Measurements from ENCODE around the gene SLC30A1.
"Not testable (repeated sequence)": the region's sequence is repeated elsewhere in the genome, so short reads cannot be mapped to it uniquely, and the experiment has no call there.

Gene SLC30A1, protein sequence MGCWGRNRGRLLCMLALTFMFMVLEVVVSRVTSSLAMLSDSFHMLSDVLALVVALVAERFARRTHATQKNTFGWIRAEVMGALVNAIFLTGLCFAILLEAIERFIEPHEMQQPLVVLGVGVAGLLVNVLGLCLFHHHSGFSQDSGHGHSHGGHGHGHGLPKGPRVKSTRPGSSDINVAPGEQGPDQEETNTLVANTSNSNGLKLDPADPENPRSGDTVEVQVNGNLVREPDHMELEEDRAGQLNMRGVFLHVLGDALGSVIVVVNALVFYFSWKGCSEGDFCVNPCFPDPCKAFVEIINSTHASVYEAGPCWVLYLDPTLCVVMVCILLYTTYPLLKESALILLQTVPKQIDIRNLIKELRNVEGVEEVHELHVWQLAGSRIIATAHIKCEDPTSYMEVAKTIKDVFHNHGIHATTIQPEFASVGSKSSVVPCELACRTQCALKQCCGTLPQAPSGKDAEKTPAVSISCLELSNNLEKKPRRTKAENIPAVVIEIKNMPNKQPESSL

DNA sequence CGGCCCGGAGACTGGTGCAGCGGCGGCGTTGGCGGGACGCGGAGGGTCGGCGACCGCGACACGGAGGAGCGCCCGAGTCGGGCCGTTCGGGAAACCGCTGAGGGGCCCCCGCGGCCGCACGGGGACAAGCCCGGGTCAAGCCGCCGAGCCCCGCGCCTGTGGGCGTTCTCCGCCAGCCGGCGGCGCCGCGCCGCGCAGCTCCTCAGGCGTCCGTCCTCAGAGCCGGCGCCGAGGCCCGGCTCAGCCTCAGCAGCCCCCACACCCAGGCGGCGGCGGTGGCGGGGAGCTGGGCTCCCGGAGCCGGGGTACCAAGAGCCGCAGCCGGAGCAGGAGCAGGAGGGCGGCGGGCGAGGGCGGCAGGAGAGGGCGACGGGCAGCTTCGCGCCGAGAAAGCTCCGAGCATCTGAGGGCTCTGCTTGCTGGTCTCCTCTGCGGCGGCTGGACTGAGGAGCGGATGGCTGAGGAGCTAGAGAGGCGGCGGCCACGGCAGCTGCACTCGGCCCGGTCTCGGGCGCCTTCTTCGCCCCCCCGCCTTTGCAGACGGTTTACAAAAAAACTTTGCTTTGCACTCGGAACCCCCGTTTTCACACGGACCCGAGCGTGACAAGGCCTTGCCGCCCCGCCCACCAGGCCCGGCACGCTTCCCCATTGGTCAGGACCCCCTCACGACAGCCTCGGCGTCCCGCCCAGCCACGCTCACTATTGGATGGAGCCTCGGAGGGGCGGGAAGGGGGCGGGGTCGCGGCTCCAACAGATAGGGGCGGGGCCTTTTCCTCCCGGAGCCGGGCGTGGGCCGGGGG, at the start of gene SLC30A1:
TSS of gene SLC30A1 (minus strand) at position 522 of the 800 bp plus-strand sequence. CDS start 549 bp downstream, outside the sequence.
- peak; percentile 99 for DNase-seq

DNA sequence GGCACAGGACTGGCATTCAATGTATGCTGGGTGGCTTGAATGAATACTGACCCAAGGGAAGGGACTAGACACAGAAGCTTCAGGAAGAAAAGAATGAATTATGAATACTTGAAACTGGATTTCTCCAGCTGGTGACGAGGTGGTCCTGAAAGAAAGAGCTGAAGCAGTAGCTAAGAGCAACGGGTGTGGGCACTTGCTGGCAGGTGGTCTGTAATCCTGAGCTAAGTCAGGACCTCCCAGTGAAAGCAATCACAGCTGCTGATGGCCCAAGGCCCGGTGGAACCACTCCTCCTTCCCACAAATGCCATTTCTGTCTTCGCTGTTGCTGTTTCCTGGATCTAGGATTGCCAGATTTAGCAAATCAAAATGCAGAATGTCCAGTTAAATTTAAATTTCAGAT, 49.5 kb upstream of the SLC30A1 start:
- no peak for DNase-seq

- DNase-seq, result no peak
Measured at GRCh38 chr1:211627259-211627658, 48.3 kb upstream of the SLC30A1 start.

DNA sequence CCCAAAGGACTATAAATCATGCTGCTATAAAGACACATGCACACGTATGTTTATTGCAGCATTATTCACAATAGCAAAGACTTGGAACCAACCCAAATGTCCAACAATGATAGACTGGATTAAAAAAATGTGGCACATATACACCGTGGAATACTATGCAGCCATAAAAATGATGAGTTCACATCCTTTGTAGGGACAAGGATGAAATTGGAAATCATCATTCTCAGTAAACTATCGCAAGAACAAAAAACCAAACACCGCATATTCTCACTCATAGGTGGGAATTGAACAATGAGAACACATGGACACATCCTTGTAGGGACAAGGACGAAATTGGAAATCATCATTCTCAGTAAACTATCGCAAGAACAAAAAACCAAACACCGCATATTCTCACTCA, 46.9 kb upstream of the SLC30A1 start:
- DNase-seq, result not testable (repeated sequence)

DNA sequence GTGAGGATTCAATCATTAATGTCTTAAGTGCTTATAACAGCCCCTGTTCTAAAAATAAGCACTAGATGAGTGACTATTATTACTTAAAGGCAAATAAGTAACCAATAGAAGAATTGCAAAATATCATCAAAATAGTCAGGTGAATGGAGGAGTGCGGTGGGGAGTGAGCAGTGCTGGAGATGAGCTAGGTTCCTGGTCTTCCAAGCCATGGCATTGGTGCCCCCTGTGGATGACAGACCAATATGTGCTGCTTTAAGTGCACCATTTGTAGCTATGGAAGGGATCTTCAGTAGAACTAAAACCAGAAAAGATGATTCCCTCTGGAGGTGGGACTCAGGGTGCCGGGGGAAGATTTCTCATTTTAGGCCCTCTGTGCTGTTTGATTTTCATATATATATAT, 46.1 kb upstream of the SLC30A1 start:
- DNase-seq, result peak; percentile 24

- DNase-seq, result no peak
Measured at GRCh38 chr1:211623515-211623914, 44.6 kb upstream of the SLC30A1 start.

- no peak for DNase-seq
Measured at GRCh38 chr1:211621447-211622198, 42.7 kb upstream of the SLC30A1 start.

- no peak for DNase-seq
Measured at GRCh38 chr1:211620097-211620496, 41.1 kb upstream of the SLC30A1 start.

DNA sequence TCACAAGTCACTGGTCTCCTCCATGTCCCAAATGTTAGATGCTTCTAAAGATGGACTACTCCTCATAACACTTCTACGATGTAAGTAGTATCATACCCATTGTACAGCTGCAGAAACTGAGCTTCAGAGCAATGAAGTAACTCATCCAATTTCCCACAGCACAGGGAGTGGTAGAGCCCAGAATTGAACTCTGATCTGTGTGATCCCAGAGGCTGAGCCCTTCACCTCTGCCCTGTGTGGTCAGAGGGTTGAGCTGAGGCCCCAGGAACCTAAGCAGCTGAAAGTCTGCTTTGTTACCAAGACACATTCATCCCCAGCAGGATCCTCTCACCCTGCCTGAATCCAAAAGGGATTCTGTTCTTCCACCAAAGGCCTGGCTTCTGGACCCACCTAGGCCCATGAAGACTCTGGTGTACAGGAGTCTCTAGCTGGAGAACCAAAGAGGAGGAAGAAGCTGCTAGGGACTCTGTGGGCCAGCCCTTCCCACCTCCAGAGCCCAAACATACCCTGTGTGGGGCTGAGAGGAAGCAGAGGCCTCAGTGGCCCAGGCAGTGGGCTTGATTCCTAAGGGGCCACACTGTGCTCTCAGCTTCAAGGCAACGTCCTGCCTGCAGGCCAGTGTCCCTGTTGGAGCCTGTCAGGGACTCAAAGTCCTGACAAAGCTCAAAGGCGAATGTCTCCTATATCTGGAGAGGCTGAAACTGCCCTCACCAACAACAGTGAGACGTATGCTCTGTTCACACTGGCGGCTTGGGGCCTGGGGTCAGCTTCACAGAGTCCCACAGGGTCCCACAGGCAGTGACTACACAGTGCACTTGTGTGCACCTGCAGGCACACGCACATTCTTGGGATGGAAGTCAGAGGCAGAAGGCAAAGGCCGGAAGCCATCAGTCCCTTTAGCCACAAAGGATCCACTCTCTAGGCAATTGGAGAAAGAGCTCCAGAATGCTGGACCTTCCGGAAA, 40.4 kb upstream of the SLC30A1 start:
- no peak for DNase-seq

- DNase-seq, result no peak
Measured at GRCh38 chr1:211616965-211617297, 38.0 kb upstream of the SLC30A1 start.

DNA sequence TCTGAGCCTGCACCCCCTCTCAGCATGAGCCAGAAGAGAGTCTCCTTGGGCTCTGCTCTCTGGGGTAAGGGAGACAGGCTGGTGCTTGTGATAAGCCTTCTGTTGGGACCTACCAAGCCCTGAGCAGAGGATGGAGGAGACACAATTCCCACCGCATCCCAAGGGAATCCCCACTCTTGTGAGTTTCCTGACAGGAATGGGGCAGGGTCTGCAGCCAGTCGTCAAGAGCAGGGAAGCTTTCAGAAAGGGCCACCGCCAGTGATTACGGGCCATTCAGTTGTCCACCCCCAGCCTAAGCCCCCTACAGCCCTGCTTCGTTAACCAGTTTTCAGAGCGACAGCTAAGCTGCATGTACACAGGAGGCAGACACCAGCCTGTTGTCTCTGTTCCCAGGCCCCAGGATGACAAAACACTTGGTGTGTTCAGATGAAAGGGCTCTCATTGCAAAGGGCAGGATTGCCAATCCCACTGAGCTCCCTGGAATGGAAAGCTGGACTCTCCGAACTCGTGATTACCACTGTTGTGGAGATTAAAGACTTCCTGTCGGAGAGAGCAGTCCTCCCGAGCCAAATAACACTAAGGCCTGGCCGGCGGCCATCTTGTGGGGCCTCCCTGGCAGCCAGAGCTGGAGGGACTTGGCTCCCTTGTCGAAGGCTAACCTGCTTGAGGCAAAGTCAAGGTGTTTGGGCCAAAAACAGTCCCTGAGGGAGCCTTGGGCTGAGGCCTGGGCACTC, 37.4 kb upstream of the SLC30A1 start:
- DNase-seq, result no peak

- DNase-seq, result no peak
Measured at GRCh38 chr1:211614615-211615014, 35.7 kb upstream of the SLC30A1 start.

- DNase-seq, result no peak
Measured at GRCh38 chr1:211613951-211614350, 35.0 kb upstream of the SLC30A1 start.

DNA sequence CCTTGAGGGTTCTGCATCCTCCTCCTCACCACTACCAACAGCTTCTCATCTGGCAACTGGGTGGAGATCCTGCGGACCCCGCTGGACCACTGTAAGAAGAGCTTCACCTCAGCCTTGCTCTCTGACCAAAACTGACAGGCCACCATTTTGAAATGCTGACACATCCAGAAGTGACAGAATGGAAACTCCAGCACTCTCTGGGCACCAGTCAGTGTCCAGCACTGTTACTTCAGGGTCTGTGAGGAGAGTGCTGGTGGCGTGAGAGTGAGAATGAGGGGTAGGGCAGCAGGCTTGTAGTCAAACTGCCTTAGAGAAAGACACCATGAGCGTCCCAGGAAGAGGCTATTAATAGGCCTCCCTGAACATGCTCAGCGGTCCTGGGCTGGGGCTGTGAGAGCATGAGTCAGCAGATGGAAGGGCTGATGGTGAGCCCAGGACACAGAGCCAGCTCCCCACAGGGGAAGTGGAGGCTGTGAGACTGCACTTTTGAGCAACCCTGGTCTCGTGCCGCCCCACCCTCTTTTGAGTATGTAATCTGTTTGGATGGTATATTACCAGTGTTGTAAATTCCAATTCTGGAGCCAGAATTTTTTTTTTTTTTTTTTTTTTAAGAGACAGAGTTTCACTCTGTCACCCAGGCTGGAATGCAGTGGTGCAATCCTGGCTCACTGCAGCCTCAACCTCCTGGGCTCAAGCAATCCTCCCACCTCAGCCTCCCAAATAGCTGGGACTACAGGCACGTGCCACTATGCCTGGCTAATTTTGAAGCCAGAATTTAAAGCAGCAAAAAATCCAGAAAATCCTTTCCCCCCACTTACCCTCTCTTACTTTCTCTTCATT, 34.4 kb upstream of the SLC30A1 start:
- DNase-seq, result no peak

GRCh38 chr1:211612786-211613107, 33.8 kb upstream of the SLC30A1 start:
- no peak for DNase-seq

DNA sequence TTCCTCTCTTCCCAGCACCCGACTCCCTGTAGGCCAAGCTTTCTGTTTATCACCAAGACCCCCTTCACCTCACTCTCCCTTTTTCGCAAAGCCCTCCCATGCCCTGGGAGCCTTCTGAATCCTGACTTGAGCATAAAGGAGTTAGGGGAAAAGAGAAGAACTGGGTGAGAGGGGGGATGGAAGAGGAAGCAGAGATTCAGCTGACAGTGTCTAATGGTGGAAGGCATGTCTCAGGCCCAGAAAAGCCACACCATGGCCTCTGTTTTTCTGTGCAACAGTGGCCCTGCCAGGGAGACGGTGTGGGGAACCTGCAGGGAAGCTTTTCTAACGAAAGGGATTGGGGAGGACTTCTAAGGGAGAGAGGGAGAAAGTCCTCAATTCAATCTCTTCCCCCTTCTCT, 32.9 kb upstream of the SLC30A1 start:
- no peak for DNase-seq

DNA sequence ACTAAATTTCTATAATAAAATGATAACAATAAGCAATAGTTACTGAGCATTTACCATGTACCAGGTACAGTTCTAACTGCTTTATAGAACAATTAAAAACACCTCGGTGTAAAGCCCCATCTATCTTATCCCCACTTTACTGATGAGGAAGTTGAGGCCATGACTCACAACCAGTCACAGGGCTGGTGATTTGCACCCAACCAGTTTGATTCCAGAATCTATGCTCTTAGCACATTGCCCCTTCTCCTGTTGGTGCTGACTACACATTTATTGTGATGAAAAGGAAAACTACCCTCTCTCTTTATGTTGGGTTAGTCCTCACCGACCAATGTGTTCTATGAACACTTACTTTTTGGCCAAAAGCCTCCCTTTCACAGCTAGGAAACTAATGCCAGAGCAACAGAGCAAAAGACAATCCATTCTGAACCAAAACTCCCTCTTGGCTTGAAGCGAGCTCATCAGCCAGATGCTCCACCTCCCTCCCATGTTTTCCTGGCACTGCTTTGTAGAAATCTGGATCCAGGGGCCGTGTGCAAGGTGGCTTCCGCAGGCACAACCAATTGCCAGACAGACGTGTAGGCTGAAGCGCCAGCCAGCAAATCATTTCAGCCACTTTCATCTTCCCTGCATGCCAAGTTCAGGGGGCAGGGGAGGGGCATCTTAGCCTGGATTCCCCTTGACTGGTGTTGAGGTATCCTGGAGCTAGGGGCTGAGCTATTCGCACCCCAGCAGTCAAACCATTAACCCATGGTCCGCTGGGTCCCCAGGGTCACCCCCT, 32.0 kb upstream of the SLC30A1 start:
- no peak for DNase-seq

DNA sequence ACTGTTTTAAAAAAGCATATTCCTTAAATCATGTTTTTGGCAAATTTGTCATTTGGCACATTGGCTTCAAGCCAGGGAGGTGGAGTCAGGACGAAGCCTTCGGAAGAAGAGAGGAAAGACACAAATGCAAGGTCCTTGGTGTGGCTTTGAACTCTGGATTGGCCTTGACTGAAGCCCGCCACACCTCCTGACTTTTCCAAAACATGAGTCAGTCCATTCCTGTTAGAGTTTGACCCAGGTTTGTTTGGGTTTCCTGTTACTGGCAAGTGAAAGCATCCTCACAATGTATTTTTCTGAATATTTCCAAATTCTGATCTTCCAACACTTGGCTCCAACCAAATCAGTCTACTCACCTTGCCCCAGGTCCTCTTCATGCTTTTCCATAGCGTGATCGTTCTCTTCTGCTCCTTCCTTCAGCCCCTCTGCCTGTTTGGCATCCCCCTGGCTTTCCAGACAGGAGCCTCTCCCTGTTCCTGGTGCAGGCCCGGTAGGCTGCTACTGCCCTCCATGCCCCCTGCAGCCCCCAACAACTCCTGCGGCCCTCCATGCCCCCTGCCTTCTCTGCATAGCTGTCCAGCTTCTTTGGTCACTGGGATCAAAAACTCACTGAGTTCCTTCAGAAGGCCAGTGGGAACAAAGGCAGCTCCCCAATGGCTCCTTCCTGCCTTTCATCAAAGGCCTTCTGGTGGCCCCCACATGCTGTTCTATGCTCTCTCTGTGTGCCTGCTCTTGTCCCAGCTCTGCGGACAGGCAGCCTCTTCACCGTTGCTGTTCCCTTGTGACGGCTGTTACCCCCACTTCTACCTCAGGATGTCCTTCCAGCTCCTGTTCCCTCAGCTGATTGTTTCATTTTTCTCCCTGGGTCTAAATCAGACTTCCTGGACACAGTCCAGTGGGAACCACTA, 30.4 kb upstream of the SLC30A1 start:
- DNase-seq, result no peak
